GM15510 (cell line): Measurements from ENCODE around the gene ZNF808.

Source experiments
- POLR2A ChIP-seq: IDR thresholded peaks from 3 replicates; pipeline ENCODE4 v1.6.1; 2011; ENCODE audit warnings: borderline replicate concordance; ENCODE audit not compliant: insufficient read length; ENCODE audit errors: extremely low read depth

Gene ZNF808

DNA sequence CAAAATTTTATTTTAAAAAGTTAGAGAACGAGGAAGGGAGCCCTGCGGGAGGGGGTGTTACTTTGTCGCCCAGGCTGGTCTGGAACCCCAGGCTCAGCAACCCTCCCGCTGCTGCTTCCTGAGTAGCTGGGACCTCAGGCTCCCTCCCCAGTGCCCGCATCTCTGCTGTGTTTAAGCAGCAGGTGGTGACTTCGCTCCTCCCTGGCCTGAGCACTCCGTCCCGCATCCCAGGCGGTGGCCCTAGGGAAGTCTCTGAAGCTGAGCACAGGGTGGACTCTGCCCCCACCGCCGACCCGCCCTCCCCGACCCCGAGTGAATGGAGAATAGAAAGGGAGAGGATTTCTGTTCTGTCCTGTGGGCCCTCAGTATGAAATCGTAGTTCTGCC lies 73.2 kb downstream of the ZNF808 start:
- no peak for TF ChIP-seq POLR2A

DNA sequence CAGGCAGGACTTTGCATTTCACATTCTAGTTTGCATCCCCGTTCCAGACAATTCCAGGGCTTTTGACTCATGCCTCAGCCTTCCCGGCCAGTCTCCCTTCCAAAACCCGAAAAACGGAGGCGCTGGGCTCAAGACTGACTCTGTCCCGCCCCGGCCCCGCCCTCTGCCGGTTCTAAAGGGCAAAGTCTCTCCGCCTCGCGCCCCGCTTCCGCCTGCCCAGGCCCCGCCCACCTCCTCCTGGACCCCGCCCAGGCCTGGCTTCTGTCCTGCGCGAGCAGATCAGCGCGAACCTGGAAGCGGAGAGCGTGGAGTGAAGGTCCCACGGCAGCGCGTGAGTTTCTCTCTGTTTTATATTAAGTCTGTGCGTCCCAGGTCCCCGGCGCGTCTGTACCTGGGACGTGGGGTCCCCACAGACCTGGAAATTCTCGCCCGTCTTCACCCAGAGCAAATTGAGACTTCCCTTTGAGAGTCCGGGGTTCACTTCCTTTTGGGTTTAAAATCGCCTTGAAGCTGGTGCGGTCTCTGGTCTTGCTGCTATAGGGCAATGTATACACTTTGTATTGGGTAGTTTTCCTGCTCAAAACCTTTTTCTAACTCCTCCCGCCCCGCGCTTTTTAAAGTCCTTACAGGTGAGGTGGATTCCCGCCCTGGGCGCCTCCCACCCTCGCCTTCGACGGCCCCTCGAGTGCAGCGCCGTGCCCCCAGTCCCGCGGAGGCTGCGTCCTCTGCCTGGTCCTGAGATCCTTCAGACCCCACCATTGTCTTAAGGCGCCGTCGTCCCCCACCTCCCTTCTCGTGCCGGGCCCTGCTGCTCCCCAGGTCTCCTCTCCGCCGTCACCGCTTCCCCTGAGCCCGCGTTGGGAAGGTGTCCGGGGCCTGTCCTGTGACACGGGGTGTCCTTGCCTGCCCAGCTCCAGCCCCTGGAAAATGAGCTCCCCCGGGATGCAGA lies 73.8 kb downstream of the ZNF808 start:
- peak; percentile 74 for TF ChIP-seq POLR2A

GRCh38 chr19:52602941-52603340 lies 75.5 kb downstream of the ZNF808 start:
- no peak for TF ChIP-seq POLR2A

DNA sequence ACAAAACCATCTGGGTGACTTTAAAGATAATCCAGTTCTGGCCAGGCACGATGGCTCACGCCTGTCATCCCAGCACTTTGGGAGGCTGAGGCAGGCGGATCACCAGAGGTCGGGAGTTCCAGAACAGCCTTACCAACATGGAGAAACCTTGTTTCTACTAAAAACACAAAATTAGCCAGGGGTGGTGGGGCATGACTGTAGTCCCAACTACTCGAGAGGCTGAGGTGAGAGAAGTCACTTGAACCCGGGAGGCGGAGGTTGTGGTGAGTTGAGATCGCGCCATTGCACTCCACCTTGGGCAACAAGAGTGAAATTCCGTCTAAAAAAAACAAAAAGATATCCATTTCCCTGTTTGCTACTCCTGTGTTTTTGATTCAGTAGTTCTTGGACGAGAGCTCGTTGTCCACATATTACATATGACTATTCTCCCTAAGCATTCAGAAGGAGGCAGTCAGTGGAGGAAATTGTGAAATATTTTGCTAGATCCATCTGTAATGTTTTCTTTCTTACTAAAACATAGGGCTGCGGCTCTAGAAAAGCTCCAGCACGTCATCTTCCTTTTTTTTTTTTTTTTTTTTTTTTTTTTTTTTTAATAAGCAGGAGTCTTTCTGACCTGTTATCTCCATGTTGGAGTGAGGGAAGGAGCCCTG lies 76.2 kb downstream of the ZNF808 start:
- TF ChIP-seq POLR2A = no peak
